H1 (cell line): ENCODE results near the gene TTC32. TPM values are rescaled to one million over a fixed set of nuclear protein-coding genes. Genes with fewer than 3 reads are reported as not detected.
A peak's percentile ranks its signal among the peaks of the same experiment; 100 is the strongest.

Source experiments
- BACH1 ChIP-seq: IDR thresholded peaks from 2 replicates; pipeline ENCODE4 v1.6.1; 2012; ENCODE audit warnings: low read length, improper control_type of control experiment
- CBX5 ChIP-seq: fragments of 300-800, 300-1000 bp; sonication (generic); IDR thresholded peaks from 2 replicates; pipeline ENCODE4 v1.7.1; 2016; ENCODE audit warnings: antibody characterized with exemption, low read length, low read depth
- CBX8 ChIP-seq: fragments of 300-800, 300-1000 bp; sonication (generic); IDR thresholded peaks from 2 replicates; pipeline ENCODE4 v1.7.1; 2016; ENCODE audit warnings: low read depth, low read length, borderline replicate concordance
- CHD1 ChIP-seq: IDR thresholded peaks from 2 replicates; pipeline ENCODE4 v1.6.1; 2012; ENCODE audit warnings: low read depth, low read length, improper control_type of control experiment
- CREB1 ChIP-seq: IDR thresholded peaks from 2 replicates; pipeline ENCODE4 v1.6.1; 2012; ENCODE audit warnings: inconsistent platforms
- CTCF ChIP-seq, 3 experiments: IDR thresholded peaks; 1 replicate in 2 of 3; 2 replicates in 1 of 3; pipeline versions ENCODE4 v1.5.1 to v1.6.1; 2011; ENCODE audit warnings: low read length in 3 of 3, mild to moderate bottlenecking in 3 of 3, inconsistent platforms in 2 of 3, low read depth in 1 of 3, moderate library complexity in 1 of 3; ENCODE audit not compliant: insufficient read depth in 1 of 3; ENCODE audit errors: control extremely low read depth in 1 of 3
- GTF2F1 ChIP-seq: IDR thresholded peaks from 2 replicates; pipeline ENCODE4 v1.6.1; 2012; ENCODE audit warnings: low read depth, low read length, improper control_type of control experiment, borderline replicate concordance
- HDAC6 ChIP-seq: IDR thresholded peaks from one replicate; pipeline ENCODE4 v1.7.1; 2012; ENCODE audit warnings: low read depth, mild to moderate bottlenecking, inconsistent platforms, low read length, moderate library complexity
- KDM1A ChIP-seq: fragments of 200-600, 300-600 bp; sonication (generic); IDR thresholded peaks from 2 replicates; pipeline ENCODE4 v1.7.1; 2016; ENCODE audit warnings: mild to moderate bottlenecking, low read length, borderline replicate concordance
- MAX ChIP-seq: IDR thresholded peaks from 2 replicates; pipeline ENCODE4 v1.6.1; 2012; ENCODE audit warnings: inconsistent platforms
- NANOG ChIP-seq: IDR thresholded peaks from 2 replicates; pipeline ENCODE4 v1.6.1; 2011; ENCODE audit warnings: low read length, low read depth, mild to moderate bottlenecking, inconsistent platforms; ENCODE audit not compliant: insufficient read depth, poor library complexity, severe bottlenecking
- NRF1 ChIP-seq: IDR thresholded peaks from 2 replicates; pipeline ENCODE4 v1.6.1; 2011; ENCODE audit warnings: mild to moderate bottlenecking, low read depth, low read length, improper control_type of control experiment
- RAD21 ChIP-seq, 2 experiments: IDR thresholded peaks in 1 of 2; conservative IDR thresholded peaks in 1 of 2; 2 replicates each; pipeline ENCODE4 v1.6.1; 2011; ENCODE audit warnings: low read depth in 2 of 2, low read length in 2 of 2, improper control_type of control experiment in 1 of 2, inconsistent platforms in 1 of 2, mild to moderate bottlenecking in 1 of 2, moderate library complexity in 1 of 2
- RBBP5 ChIP-seq: IDR thresholded peaks from 2 replicates; pipeline ENCODE4 v1.7.1; 2012; ENCODE audit warnings: low read depth, mild to moderate bottlenecking, inconsistent platforms, low read length, moderate library complexity, borderline replicate concordance
- RNF2 ChIP-seq: fragments of 200-900, 300-1000 bp; sonication (generic); IDR thresholded peaks from 2 replicates; pipeline ENCODE4 v1.7.1; 2016; ENCODE audit warnings: borderline replicate concordance, low read depth, mild to moderate bottlenecking, antibody characterized with exemption, low read length; ENCODE audit not compliant: poor library complexity, severe bottlenecking; ENCODE audit errors: missing control alignments
- RXRA ChIP-seq: IDR thresholded peaks from 2 replicates; pipeline ENCODE4 v1.6.1; 2011; ENCODE audit warnings: low read depth, mild to moderate bottlenecking, low read length, moderate library complexity; ENCODE audit not compliant: insufficient read depth
- SIX5 ChIP-seq: IDR thresholded peaks from 2 replicates; pipeline ENCODE4 v1.6.1; 2011; ENCODE audit warnings: mild to moderate bottlenecking, low read depth, low read length
- SRF ChIP-seq: IDR thresholded peaks from 2 replicates; pipeline ENCODE4 v1.6.1; 2011; ENCODE audit warnings: mild to moderate bottlenecking, low read depth, low read length, moderate library complexity
- SUZ12 ChIP-seq: fragments of 200-600 bp; sonication (generic); IDR thresholded peaks from 2 replicates; pipeline ENCODE4 v1.6.1; 2012; ENCODE audit warnings: mild to moderate bottlenecking, inconsistent platforms, low read length, moderate library complexity, mixed read lengths
- TCF12 ChIP-seq: IDR thresholded peaks from 2 replicates; pipeline ENCODE4 v1.6.1; 2011; ENCODE audit warnings: low read depth, mild to moderate bottlenecking, low read length
- TEAD4 ChIP-seq: IDR thresholded peaks from 2 replicates; pipeline ENCODE4 v1.6.1; 2012; ENCODE audit warnings: low read depth, low read length, inconsistent platforms, mixed read lengths
- polyA plus RNA-seq, 7 experiments: library from polyadenylated mRNA; depleted of rRNA in 3 of 7; stranded (reverse) in 5 of 7; unstranded in 2 of 7; fragments of >200 nt in 5 of 7; fragments of 200-250 nt in 2 of 7; gene quantifications; 1 replicate in 5 of 7; 2 replicates in 1 of 7; 4 replicates in 1 of 7; pipeline versions ENCODE4 v1.2.1 to v1.2.3, GENCODE V29; 2011 to 2013; ENCODE audit warnings: missing spikeins in 2 of 7, mixed read lengths in 2 of 7
- total RNA-seq: library from RNA; stranded (reverse); fragmentation: NEBNext Ultra II Directional; extraction: Animal tissue kit (Norgen Biotek cat#: 25700); gene quantifications from 2 replicates; pipeline ENCODE4 v1.2.1, GENCODE V29; 2021

Gene TTC32
- total and polyA plus RNA-seq, 2 of the 8 experiments (the other 6 are each of a cell fraction or from before 2014, with no cell fraction given) = 6.8 to 8.7 TPM

- 0 out of 2 replicates have a peak, but pooled peaks have one; percentile 47 for TF ChIP-seq GTF2F1
- no peak for TF ChIP-seq BACH1
- no peak for TF ChIP-seq CBX5
- no peak for TF ChIP-seq SIX5
- TF ChIP-seq CREB1 = peak; percentile 27; the same call in 1 of the 2 replicates
- no peak for TF ChIP-seq CBX8
- no peak for TF ChIP-seq CTCF (IDR thresholded peaks at IDR 0.05; ENCODE audit: control extremely low read depth in 1 of 3, insufficient read depth in 1 of 3, low read depth in 1 of 3, low read length in 3 of 3)
- TF ChIP-seq TCF12 = no peak
- TF ChIP-seq TEAD4 = peak; percentile 61
- TF ChIP-seq KDM1A = peak; percentile 61; the same call in 1 of the 2 replicates
- no peak for TF ChIP-seq CHD1
- TF ChIP-seq RBBP5 = peak; percentile 89; the same call in 1 of the 2 replicates
- TF ChIP-seq SUZ12 = no peak
- TF ChIP-seq RXRA = no peak
- no peak for TF ChIP-seq NANOG
- no peak for TF ChIP-seq RAD21 (IDR thresholded peaks at IDR 0.05 in 1 of 2, conservative IDR thresholded peaks at IDR 0.05 in 1 of 2; ENCODE audit: low read depth in 2 of 2, low read length in 2 of 2)
- TF ChIP-seq NRF1 = peak; percentile 79
- no peak for TF ChIP-seq MAX
- TF ChIP-seq RNF2 = no peak
- TF ChIP-seq HDAC6 = no peak
- no peak for TF ChIP-seq SRF
Observed at GRCh38 chr2:19901442-19902215, at the start of gene TTC32 (continued).
